IPS-11a (cell line): ENCODE data around the gene GRPEL2.
"Not testable (repeated sequence)": the region's sequence is repeated elsewhere in the genome, so short reads cannot be mapped to it uniquely, and the experiment has no call there.

Source experiments
- H3K4me3 ChIP-seq: one replicate; pipeline ENCODE4 v1.5.1; 2013; ENCODE audit warnings: low read depth, low read length, control low read depth

Gene GRPEL2

GRCh38 chr5:149375434-149375833 lies 30.1 kb downstream of the GRPEL2 start:
- H3K4me3 ChIP-seq: no peak overlapping the region

- H3K4me3 ChIP-seq: no peak overlapping the region
Measured at GRCh38 chr5:149376104-149376503, 30.8 kb downstream of the GRPEL2 start.

- H3K4me3 ChIP-seq: no peak overlapping the region
Measured at GRCh38 chr5:149376711-149377447, 31.6 kb downstream of the GRPEL2 start.

- no peak overlapping the region for H3K4me3 ChIP-seq
Measured at GRCh38 chr5:149378241-149378820, 33.0 kb downstream of the GRPEL2 start.

- no peak within 1 kb of the TSS for H3K4me3 ChIP-seq
Measured at GRCh38 chr5:149379177-149379761, 34.0 kb downstream of the GRPEL2 start, which contains the start of gene IL17B. TSS of gene IL17B (minus strand) at chr5:149379292. CDS start at chr5:149379225, 67 bp downstream.

GRCh38 chr5:149379818-149380374 lies 34.6 kb downstream of the GRPEL2 start:
- H3K4me3 ChIP-seq: no peak overlapping the region

- no peak overlapping the region for H3K4me3 ChIP-seq
Measured at GRCh38 chr5:149380466-149381121, 35.3 kb downstream of the GRPEL2 start.

GRCh38 chr5:149381261-149381985 lies 36.1 kb downstream of the GRPEL2 start:
- no peak overlapping the region for H3K4me3 ChIP-seq

- no peak overlapping the region for H3K4me3 ChIP-seq
Measured at GRCh38 chr5:149381986-149382338, 36.7 kb downstream of the GRPEL2 start.

GRCh38 chr5:149382517-149383220 lies 37.4 kb downstream of the GRPEL2 start:
- H3K4me3 ChIP-seq: no peak overlapping the region

GRCh38 chr5:149383399-149383798 lies 38.1 kb downstream of the GRPEL2 start:
- no peak overlapping the region for H3K4me3 ChIP-seq

GRCh38 chr5:149386166-149386565 lies 40.9 kb downstream of the GRPEL2 start:
- H3K4me3 ChIP-seq: no peak overlapping the region

- H3K4me3 ChIP-seq: no peak overlapping the region
Measured at GRCh38 chr5:149387081-149387631, 41.9 kb downstream of the GRPEL2 start.

- H3K4me3 ChIP-seq: no peak overlapping the region
Measured at GRCh38 chr5:149387982-149388381, 42.7 kb downstream of the GRPEL2 start.

- H3K4me3 ChIP-seq: no peak overlapping the region
Measured at GRCh38 chr5:149388498-149389190, 43.3 kb downstream of the GRPEL2 start.

GRCh38 chr5:149389552-149390495 lies 44.5 kb downstream of the GRPEL2 start:
- no peak overlapping the region for H3K4me3 ChIP-seq

- H3K4me3 ChIP-seq: not testable (repeated sequence)
Measured at GRCh38 chr5:149391076-149391475, 45.8 kb downstream of the GRPEL2 start.

- no peak overlapping the region for H3K4me3 ChIP-seq
Measured at GRCh38 chr5:149391524-149391923, 46.2 kb downstream of the GRPEL2 start.
